HepG2 (cell line): ENCODE results near the gene NOP14. TPM values are rescaled to one million over a fixed set of nuclear protein-coding genes. Genes with fewer than 3 reads are reported as not detected.

Source experiments
- ARID2 ChIP-seq: sonication (generic); formaldehyde crosslinking; IDR thresholded peaks from 2 replicates; pipeline ENCODE4 v1.8.1; 2022; ENCODE audit warnings: mild to moderate bottlenecking, missing genetic modification reagents, borderline replicate concordance
- ARNTL ChIP-seq: sonication (generic); formaldehyde crosslinking; IDR thresholded peaks from 2 replicates; pipeline ENCODE4 v1.4.0; 2020; ENCODE audit warnings: mild to moderate bottlenecking, missing genetic modification reagents
- ATF4 ChIP-seq, 2 experiments: fragments of 450-650 bp in 1 of 2; sonication (generic) in 1 of 2; formaldehyde crosslinking; IDR thresholded peaks; 2 replicates each; pipeline versions ENCODE4 v1.5.0 to v1.8.0; 2020 to 2022; ENCODE audit warnings: mild to moderate bottlenecking in 1 of 2, missing genetic modification reagents in 1 of 2
- CBX1 ChIP-seq: IDR thresholded peaks from one replicate; pipeline ENCODE4 v1.6.1; 2016; ENCODE audit warnings: antibody characterized with exemption, low read depth
- ELF1 ChIP-seq: sonication (generic); formaldehyde crosslinking; IDR thresholded peaks from 2 replicates; pipeline ENCODE4 v1.4.0; 2020; ENCODE audit warnings: missing genetic modification reagents
- ETS1 ChIP-seq: sonication (generic); formaldehyde crosslinking; IDR thresholded peaks from 2 replicates; pipeline ENCODE4 v1.4.0; 2020; ENCODE audit warnings: missing genetic modification reagents
- GLMP ChIP-seq: sonication (generic); formaldehyde crosslinking; IDR thresholded peaks from 2 replicates; pipeline ENCODE4 v1.9.0; 2021; ENCODE audit warnings: missing genetic modification reagents, mild to moderate bottlenecking, borderline replicate concordance
- ISL2 ChIP-seq: sonication (generic); formaldehyde crosslinking; IDR thresholded peaks from 2 replicates; pipeline ENCODE4 v1.5.0; 2020; ENCODE audit warnings: missing genetic modification reagents
- POGZ ChIP-seq: sonication (generic); formaldehyde crosslinking; IDR thresholded peaks from 2 replicates; pipeline ENCODE4 v1.4.0; 2020; ENCODE audit warnings: mild to moderate bottlenecking, missing genetic modification reagents
- PRPF4 ChIP-seq: fragments of 200-400 bp; formaldehyde crosslinking; IDR thresholded peaks from 2 replicates; pipeline ENCODE4 v1.6.1; 2016; ENCODE audit warnings: low read length, low read depth; ENCODE audit not compliant: poor library complexity, severe bottlenecking
- RFX1 ChIP-seq: fragments of 450-650 bp; IDR thresholded peaks from 2 replicates; pipeline ENCODE4 v1.6.1; 2017
- SUZ12 ChIP-seq: fragments of 150-350 bp; IDR thresholded peaks from 2 replicates; pipeline ENCODE4 v1.6.1; 2014; ENCODE audit warnings: low read depth, low read length
- TP53 ChIP-seq: sonication (generic); formaldehyde crosslinking; conservative IDR thresholded peaks from 2 replicates; pipeline ENCODE4 v1.4.0; 2020; ENCODE audit warnings: missing genetic modification reagents
- ZMAT3 ChIP-seq: sonication (generic); formaldehyde crosslinking; conservative IDR thresholded peaks from 2 replicates; pipeline ENCODE4 v1.7.0; 2021; ENCODE audit warnings: missing genetic modification reagents
- ZNF431 ChIP-seq: sonication (generic); formaldehyde crosslinking; IDR thresholded peaks from 2 replicates; pipeline ENCODE4 v1.9.0; 2022; ENCODE audit warnings: missing genetic modification reagents, low read depth, mild to moderate bottlenecking, borderline replicate concordance
- ZNF503 ChIP-seq: sonication (generic); formaldehyde crosslinking; IDR thresholded peaks from 2 replicates; pipeline ENCODE4 v1.4.0; 2020; ENCODE audit warnings: missing genetic modification reagents
- ZNF512 ChIP-seq: sonication (generic); formaldehyde crosslinking; IDR thresholded peaks from 2 replicates; pipeline ENCODE4 v1.4.0; 2020; ENCODE audit warnings: mild to moderate bottlenecking, missing genetic modification reagents
- ZNF703 ChIP-seq: sonication (generic); formaldehyde crosslinking; IDR thresholded peaks from 2 replicates; pipeline ENCODE4 v1.5.1; 2020; ENCODE audit warnings: missing genetic modification reagents, mild to moderate bottlenecking, moderate library complexity, borderline replicate concordance
- ZNF883 ChIP-seq: sonication (generic); formaldehyde crosslinking; IDR thresholded peaks from 2 replicates; pipeline ENCODE4 v1.5.1; 2020; ENCODE audit warnings: mild to moderate bottlenecking, missing genetic modification reagents; ENCODE audit errors: not compliant biosample characterization
- ZSCAN21 ChIP-seq: sonication (generic); formaldehyde crosslinking; IDR thresholded peaks from 2 replicates; pipeline ENCODE4 v1.8.0; 2022; ENCODE audit warnings: mild to moderate bottlenecking, missing genetic modification reagents, moderate library complexity, borderline replicate concordance
- polyA plus RNA-seq, 8 experiments: library from polyadenylated mRNA; depleted of rRNA in 3 of 8; stranded (reverse) in 7 of 8; unstranded in 1 of 8; fragments of >200 nt; fragmentation: Illumina TruSeq in 4 of 8; extraction: Trizol in 4 of 8; gene quantifications; 2 replicates each; pipeline versions ENCODE4 v1.2.1 to v1.2.3, GENCODE V29; 2011 to 2016; ENCODE audit warnings: low read depth in 4 of 8, missing spikeins in 1 of 8, mixed read lengths in 1 of 8; ENCODE audit not compliant: insufficient read depth in 1 of 8
- total RNA-seq, 5 experiments: library from RNA; depleted of rRNA; stranded (reverse); fragments of >200 nt; fragmentation: Illumina TruSeq; extraction: Trizol; gene quantifications; 2 replicates each; pipeline ENCODE4 v1.2.3, GENCODE V29; 2016; ENCODE audit warnings: low read depth in 1 of 5

NOP14 gene
- total and polyA plus RNA-seq, 2 of the 13 experiments (the other 11 are each of a cell fraction or from before 2014, with no cell fraction given): 6.9 to 47.9 TPM

- TF ChIP-seq GLMP (CRISPR knock-in tag) (0 out of 2 replicates have a peak, but pooled peaks have one; percentile 14), RFX1 (no peak), POGZ (CRISPR knock-in tag) (peak; percentile 79), ARID2 (CRISPR knock-in tag) (peak; percentile 74; the same call in 1 of the 2 replicates), ZMAT3 (CRISPR knock-in tag) (peak; percentile 79; the same call in 1 of the 2 replicates), CBX1 (peak; percentile 66), ZNF512 (CRISPR knock-in tag) (no peak), ELF1 (CRISPR knock-in tag) (peak; percentile 90), SUZ12 (peak; percentile 97), PRPF4 (no peak), ATF4 (CRISPR knock-in tag; IDR thresholded peaks at IDR 0.05) (peak in 1 of 2 experiments; percentile 70; a peak in 2 of 4 replicates), ZSCAN21 (CRISPR knock-in tag) (peak; percentile 97; the same call in 1 of the 2 replicates), ISL2 (CRISPR knock-in tag) (no peak; the same call in 1 of the 2 replicates), ZNF503 (CRISPR knock-in tag) (0 out of 2 replicates have a peak, but pooled peaks have one; percentile 45), ZNF883 (CRISPR knock-in tag) (peak; percentile 96), ETS1 (0 out of 2 replicates have a peak, but pooled peaks have one; percentile 82), ZNF703 (CRISPR knock-in tag) (peak; percentile 91; the same call in 1 of the 2 replicates), TP53 (CRISPR knock-in tag) (no peak), ARNTL (CRISPR knock-in tag) (peak; percentile 98), ZNF431 (CRISPR knock-in tag) (no peak; the same call in 1 of the 2 replicates)
Observed at GRCh38 chr4:2963175-2963965, at the start of gene NOP14, which contains the start of gene GRK4 (continued).
